HG02798 (cell line): ENCODE measurements around the gene NF2.

Experiments used
- ATAC-seq: cut with Tn5 transposase; IDR thresholded peaks from one replicate; pipeline ENCODE4 v1.9.1; 2021; ENCODE audit warnings: mild to moderate bottlenecking; ENCODE audit not compliant: unreplicated experiment, poor library complexity

Gene NF2

GRCh38 chr22:29717789-29718188 lies 114.4 kb downstream of the NF2 start:
- no peak for ATAC-seq

GRCh38 chr22:29718949-29719898 lies 115.8 kb downstream of the NF2 start:
- ATAC-seq, result no peak

- no peak for ATAC-seq
These were observed 116.6 kb downstream of the NF2 start, which contains the start of gene CABP7 for GRCh38 chr22:29719899-29720645. Gene CABP7, plus strand, starts transcription at chr22:29720003. Its CDS starts 422 bp downstream, at chr22:29720425.

- ATAC-seq, result no peak
These were observed 117.4 kb downstream of the NF2 start for GRCh38 chr22:29720811-29721323.

GRCh38 chr22:29722151-29722550 lies 118.7 kb downstream of the NF2 start:
- no peak for ATAC-seq

- ATAC-seq, result no peak
These were observed 119.2 kb downstream of the NF2 start for GRCh38 chr22:29722587-29722986.

- no peak for ATAC-seq
These were observed 120.3 kb downstream of the NF2 start for GRCh38 chr22:29723766-29724165.

- ATAC-seq, result no peak
These were observed 121.4 kb downstream of the NF2 start for GRCh38 chr22:29724843-29725242.

- no peak for ATAC-seq
These were observed 122.7 kb downstream of the NF2 start for GRCh38 chr22:29726106-29726505.

- ATAC-seq, result no peak
These were observed 123.2 kb downstream of the NF2 start for GRCh38 chr22:29726512-29727130.

GRCh38 chr22:29727131-29727523 lies 123.7 kb downstream of the NF2 start:
- no peak for ATAC-seq

GRCh38 chr22:29729161-29729560 lies 125.7 kb downstream of the NF2 start:
- ATAC-seq, result no peak

GRCh38 chr22:29731058-29731850 lies 127.8 kb downstream of the NF2 start:
- no peak for ATAC-seq

GRCh38 chr22:29732883-29733282 lies 129.4 kb downstream of the NF2 start:
- no peak for ATAC-seq

- no peak for ATAC-seq
These were observed 130.1 kb downstream of the NF2 start for GRCh38 chr22:29733362-29734201.

- no peak for ATAC-seq
These were observed 131.0 kb downstream of the NF2 start for GRCh38 chr22:29734406-29734805.

GRCh38 chr22:29734838-29735237 lies 131.4 kb downstream of the NF2 start:
- no peak for ATAC-seq

GRCh38 chr22:29735416-29735815 lies 132.0 kb downstream of the NF2 start:
- ATAC-seq, result no peak
